Pancreas (tissue), 10 donors: ENCODE results near the gene SLC26A8. TPM values are rescaled to one million over a fixed set of nuclear protein-coding genes. Genes with fewer than 3 reads are reported as not detected.

Experiments
- ATAC-seq, 4 donors: fragments of 200-7000 bp; cut with Tn5 transposase; one replicate each; pipeline versions ENCODE4 v1.8.0 to v1.9.1; 2020; ENCODE audit warnings: mild to moderate bottlenecking in 4 of 4, moderate library complexity in 4 of 4
- DNase-seq, 6 donors: peaks; one replicate each; pipeline ENCODE4 v3.0.0-alpha.2; 2020
- FAIRE-seq: peaks from 2 replicates; lab custom pipeline; 2012; peaks lifted over from hg19 to GRCh38; lab: Jason Lieb, UNC
- H3K27ac ChIP-seq, 4 donors: fragments of 200-600 bp; sonication (generic); 1 replicate in 3 of 4; 2 replicates in 1 of 4; pipeline versions ENCODE4 v1.5.0 to v1.8.0; 2020
- H3K27me3 ChIP-seq, 4 donors: fragments of 200-600 bp; one replicate each; pipeline ENCODE4 v1.8.0; 2021
- H3K36me3 ChIP-seq, 3 donors: fragments of 200-600 bp; sonication (generic) in 1 of 3; one replicate each; pipeline versions ENCODE4 v1.5.0 to v1.8.0; 2020 to 2021
- H3K4me1 ChIP-seq, 3 donors: fragments of 200-600 bp; one replicate each; pipeline ENCODE4 v1.8.0; 2021
- H3K4me3 ChIP-seq, 4 donors: fragments of 200-600 bp; sonication (generic) in 2 of 4; one replicate each; pipeline versions ENCODE4 v1.5.0 to v1.8.0; 2020 to 2021
- H3K9me3 ChIP-seq, 4 donors: fragments of 200-600 bp; one replicate each; pipeline ENCODE4 v1.8.0; 2021
- CTCF ChIP-seq, 4 donors: fragments of 200-600 bp; sonication (generic) in 3 of 4; IDR thresholded peaks; one replicate each; pipeline versions ENCODE4 v1.5.0 to v1.8.0; 2021; ENCODE audit warnings: antibody characterized with exemption in 4 of 4
- WGBS, 2 donors: extraction: QIAGEN DNeasy Blood & Tissue Kit; methylation state at CpG; one replicate each; pipeline ENCODE4 v1.1.7; 2013; 5-methylcytosine and 5-hydroxymethylcytosine counted together
- intact Hi-C, 3 donors: fragments of 100-400 bp; cut with DNase I; formaldehyde crosslinking; loops; one replicate each; pipeline versions ENCODE4 v1.11.1 to v1.14.2; 2022
- polyA plus RNA-seq, 2 donors: library from polyadenylated mRNA; stranded (reverse); fragments of 200-250 nt; gene quantifications; one replicate each; pipeline ENCODE4 v1.2.3, GENCODE V29; 2013
- total RNA-seq, 6 donors: library from RNA; stranded (reverse); fragmentation: NEBNext Ultra II Directional in 4 of 6; extraction: Animal tissue kit (Norgen Biotek cat#: 25700) in 4 of 6; gene quantifications; one replicate each; pipeline versions ENCODE4 v1.2.1 to v1.2.4, GENCODE V29; 2021 to 2023
- donor health status: healthy with polysubstance abuse.
- donor health status: DM: no; HTN: no; CAD: no; lungs with moderate emphysema.
- donor health status: DM: no; HTN: no; CAD: no.
- donor health status: control.
- donor health status: control.
- donor health status: Bipolar disorder and iron deficiency.
- donor health status: DM: yes; HTN: yes; CAD: no.
- donor health status: DM: no; HTN: no; CAD: no.
- donor health status: DM: no; HTN: no; CAD: no.
- donor health status: DM: yes; HTN: yes; CAD: no.

Gene SLC26A8
- total and polyA plus RNA-seq, 8 donors = 0.06 to 0.11 (median 0.07) TPM; not detected in 5

GRCh38 chr6:36027501-36028087 is 3.2 kb upstream of the SLC26A8 start, which contains the start of gene MAPK14:
Gene MAPK14 (plus strand): TSS chr6:36027808. CDS start chr6:36028158, 350 bp downstream.
- 0 to 1% methylated on average over 53 to 62 of the region's 62 CpGs for WGBS, 2 donors
- TF ChIP-seq CTCF (IDR thresholded peaks at IDR 0.05) = peak; percentile 58 to 84 (median 74)
- Histone ChIP-seq H3K27me3 (no peaks in the 10 kb centered on the region), H3K9me3 (no peaks in the 10 kb centered on the region), H3K36me3 (no peaks in the 10 kb centered on the region), H3K4me1 (peaks cover 3 to 23% (median 20%) of the 10 kb centered on the region in 3 donors), H3K4me3 (peak within 1 kb of the TSS; percentile 92 to 99 (median 98)), H3K27ac (peak within 1 kb of the TSS; percentile 88 to 95 (median 93))
- intact Hi-C loops = loop anchor here in 2 of 3 donors (2.0 to 10.0 kb wide), 2 partner anchors 67 kb away; no protein-coding TSS in a partner anchor
- peak; percentile 81 for FAIRE-seq
- ATAC-seq = peak; percentile 90 to 94 (median 92)
- DNase-seq = peak; percentile 98 to 100 (median 99)

GRCh38 chr6:36025932-36026327 is 1.5 kb upstream of the SLC26A8 start:
- Histone ChIP-seq H3K27me3 (no peaks in the 10 kb centered on the region), H3K4me3 (no peak overlapping the region), H3K36me3 (no peaks in the 10 kb centered on the region), H3K9me3 (no peaks in the 10 kb centered on the region), H3K27ac (no peak overlapping the region), H3K4me1 (peaks cover 0 to 11% (median 10%) of the 10 kb centered on the region in 3 donors)
- TF ChIP-seq CTCF (IDR thresholded peaks at IDR 0.05) = no peak
- FAIRE-seq (no peak), DNase-seq (no peak), ATAC-seq (no peak)
- intact Hi-C loops = loop anchor here in 2 of 3 donors (2.0 to 10.0 kb wide), 2 partner anchors 69 kb away; no protein-coding TSS in a partner anchor
- WGBS, 2 donors = 45 to 59% methylated on average over 5 of the region's 5 CpGs

- DNase-seq = no peak
- WGBS, 2 donors = 54 to 64% methylated on average over 1 of the region's 1 CpG
- TF ChIP-seq CTCF (IDR thresholded peaks at IDR 0.05) = no peak
Measured at GRCh38 chr6:36025260-36025931, 955 bp upstream of the SLC26A8 start.

GRCh38 chr6:36020154-36020553 is 4.3 kb downstream of the SLC26A8 start:
- intact Hi-C loops = loop anchor here in 1 of 3 donors (10.0 kb wide), 1 partner anchor 75 kb away; no protein-coding TSS in a partner anchor
- Histone ChIP-seq H3K27ac (no peak overlapping the region), H3K4me1 (no peaks in the 10 kb centered on the region), H3K4me3 (no peak overlapping the region), H3K36me3 (no peaks in the 10 kb centered on the region), H3K9me3 (no peaks in the 10 kb centered on the region), H3K27me3 (no peaks in the 10 kb centered on the region)
- TF ChIP-seq CTCF (IDR thresholded peaks at IDR 0.05) = no peak
- WGBS, 2 donors = 0 to 27% methylated on average over 1 of the region's 1 CpG
- DNase-seq (no peak), ATAC-seq (no peak), FAIRE-seq (no peak)

More at GRCh38 chr6:36025260-36025931, 955 bp upstream of the SLC26A8 start:
- Histone ChIP-seq H3K27ac (no peak overlapping the region), H3K27me3 (no peaks in the 10 kb centered on the region), H3K4me1 (peaks cover 0 to 8% (median 8%) of the 10 kb centered on the region in 3 donors), H3K4me3 (no peak overlapping the region), H3K36me3 (no peaks in the 10 kb centered on the region), H3K9me3 (no peaks in the 10 kb centered on the region)
- FAIRE-seq (no peak), ATAC-seq (no peak)
- intact Hi-C loops = loop anchor here in 1 of 3 donors (10.0 kb wide), 1 partner anchor 69 kb away; no protein-coding TSS in a partner anchor
